EH (cell line): ENCODE measurements around the gene MEIS2.
A peak's percentile ranks its signal among the peaks of the same experiment; 100 is the strongest.

Experiments used
- DNase-seq: peaks from one replicate; pipeline ENCODE4 v3.0.0-alpha.2; 2015; ENCODE audit warnings: low read depth

MEIS2 gene

GRCh38 chr15:36965570-36966342 lies 134.6 kb downstream of the MEIS2 start:
- no peak for DNase-seq

GRCh38 chr15:36964626-36965025 lies 135.7 kb downstream of the MEIS2 start:
- no peak for DNase-seq

GRCh38 chr15:36961956-36962355 lies 138.4 kb downstream of the MEIS2 start:
- peak; percentile 41 for DNase-seq

GRCh38 chr15:36960947-36961227 lies 139.5 kb downstream of the MEIS2 start:
- DNase-seq, result no peak

GRCh38 chr15:36960179-36960946 lies 140.0 kb downstream of the MEIS2 start:
- DNase-seq, result no peak

GRCh38 chr15:36959746-36960145 lies 140.6 kb downstream of the MEIS2 start:
- DNase-seq, result no peak

- DNase-seq, result peak; percentile 42
Observed at GRCh38 chr15:36958606-36959005, 141.7 kb downstream of the MEIS2 start.

GRCh38 chr15:36954486-36954885 lies 145.9 kb downstream of the MEIS2 start:
- no peak for DNase-seq

GRCh38 chr15:36953346-36953745 lies 147.0 kb downstream of the MEIS2 start:
- DNase-seq, result no peak

- peak; percentile 74 for DNase-seq
Observed at GRCh38 chr15:36951731-36952247, 148.6 kb downstream of the MEIS2 start.

GRCh38 chr15:36950371-36950770 lies 150.0 kb downstream of the MEIS2 start:
- no peak for DNase-seq

- no peak for DNase-seq
Observed at GRCh38 chr15:36948982-36949381, 151.4 kb downstream of the MEIS2 start.

- DNase-seq, result no peak
Observed at GRCh38 chr15:36947035-36947719, 153.2 kb downstream of the MEIS2 start.

GRCh38 chr15:36944442-36944841 lies 155.9 kb downstream of the MEIS2 start:
- DNase-seq, result no peak

- DNase-seq, result no peak
Observed at GRCh38 chr15:36943508-36944361, 156.6 kb downstream of the MEIS2 start.

- DNase-seq, result no peak
Observed at GRCh38 chr15:36942248-36942827, 158.0 kb downstream of the MEIS2 start.

- no peak for DNase-seq
Observed at GRCh38 chr15:36941798-36942197, 158.6 kb downstream of the MEIS2 start.

GRCh38 chr15:36940636-36941260 lies 159.6 kb downstream of the MEIS2 start:
- DNase-seq, result no peak

GRCh38 chr15:36940219-36940618 lies 160.1 kb downstream of the MEIS2 start:
- DNase-seq, result no peak

- DNase-seq, result no peak
Observed at GRCh38 chr15:36938764-36939163, 161.6 kb downstream of the MEIS2 start.

GRCh38 chr15:36938131-36938530 lies 162.2 kb downstream of the MEIS2 start:
- no peak for DNase-seq
